GM19099 (cell line): ENCODE results near the gene PMEL.

Experiments used
- POLR2A ChIP-seq: IDR thresholded peaks from 3 replicates; pipeline ENCODE4 v1.6.1; 2011; ENCODE audit warnings: low read depth; ENCODE audit not compliant: insufficient read length; ENCODE audit errors: extremely low read depth

The PMEL gene

DNA sequence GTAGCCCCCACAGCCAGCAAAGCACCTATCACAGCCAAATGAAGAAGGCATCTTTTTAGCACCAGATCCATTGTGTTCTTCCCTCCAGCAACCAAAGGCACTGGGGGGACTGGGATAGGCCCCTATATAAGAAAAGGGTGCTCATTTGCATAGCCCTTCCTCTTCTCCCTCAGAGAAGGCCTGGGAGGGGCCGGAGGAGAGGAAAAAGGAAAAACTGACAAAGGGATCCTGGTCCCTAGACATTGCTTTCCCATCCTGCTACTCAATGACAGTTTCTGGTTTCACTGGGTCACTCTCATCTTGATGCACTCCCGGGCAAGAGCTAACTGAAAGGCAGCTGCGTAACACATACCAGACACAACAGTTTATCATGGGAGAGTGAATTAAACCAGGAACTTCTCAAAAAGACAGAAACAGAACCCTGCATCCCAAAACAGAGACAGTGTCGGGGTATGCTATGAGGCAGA lies at the start of gene PMEL:
PMEL (minus strand) TSS at position 102 of the 467 bp plus-strand sequence; CDS start at position 71, 31 bp downstream.
- no peak for TF ChIP-seq POLR2A

- TF ChIP-seq POLR2A, result no peak
These were observed 48.4 kb upstream of the PMEL start for GRCh38 chr12:56014205-56014604.

DNA sequence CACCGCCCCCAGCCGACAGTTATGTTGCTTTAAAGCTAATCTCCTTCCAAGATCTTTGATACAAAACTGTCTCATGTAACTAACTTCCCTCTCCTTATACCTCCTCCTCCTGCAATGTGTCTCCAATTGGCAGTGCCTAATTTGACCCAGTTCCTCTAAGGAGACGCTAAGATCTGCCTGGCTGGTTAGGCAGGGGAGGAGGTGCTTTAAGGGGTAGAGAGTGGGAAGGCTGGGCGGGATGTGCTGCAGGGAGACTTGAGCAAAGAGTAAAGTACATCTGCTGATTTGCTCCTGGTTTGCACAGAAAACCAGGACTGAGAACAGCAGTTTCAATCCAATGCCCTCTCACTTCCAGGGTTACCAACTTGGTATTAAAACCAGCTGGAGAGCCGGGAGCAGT lies 47.6 kb upstream of the PMEL start:
- TF ChIP-seq POLR2A, result no peak

DNA sequence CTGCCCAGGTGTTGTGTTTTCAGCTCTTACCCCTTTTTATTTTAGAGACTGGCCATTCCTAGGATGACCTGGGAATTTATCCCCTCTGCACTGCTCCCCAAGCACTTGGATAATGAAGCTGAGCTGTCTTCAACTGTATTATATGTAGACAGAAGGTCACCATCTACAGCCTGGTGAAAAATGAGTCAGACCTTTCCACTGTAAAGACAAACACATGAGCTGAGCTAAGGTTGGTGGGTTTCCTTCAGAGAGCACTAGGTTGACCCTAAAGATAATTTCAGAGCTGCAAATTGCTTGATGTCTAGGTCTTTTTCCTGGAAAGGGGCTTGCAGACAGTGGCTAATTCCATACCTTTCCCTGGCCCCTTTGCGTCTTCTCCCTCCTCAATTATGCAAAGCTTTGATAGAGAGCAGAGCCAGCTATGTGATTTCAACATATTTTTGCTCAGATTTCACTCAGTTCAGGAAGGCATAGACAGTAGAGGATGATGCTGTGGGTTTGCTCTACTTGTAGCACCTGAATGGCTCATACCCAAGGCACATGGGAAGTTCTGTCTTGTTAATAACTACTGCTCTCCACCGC lies 45.8 kb upstream of the PMEL start:
- TF ChIP-seq POLR2A, result no peak

GRCh38 chr12:56010111-56010570 lies 44.3 kb upstream of the PMEL start:
- TF ChIP-seq POLR2A, result no peak

DNA sequence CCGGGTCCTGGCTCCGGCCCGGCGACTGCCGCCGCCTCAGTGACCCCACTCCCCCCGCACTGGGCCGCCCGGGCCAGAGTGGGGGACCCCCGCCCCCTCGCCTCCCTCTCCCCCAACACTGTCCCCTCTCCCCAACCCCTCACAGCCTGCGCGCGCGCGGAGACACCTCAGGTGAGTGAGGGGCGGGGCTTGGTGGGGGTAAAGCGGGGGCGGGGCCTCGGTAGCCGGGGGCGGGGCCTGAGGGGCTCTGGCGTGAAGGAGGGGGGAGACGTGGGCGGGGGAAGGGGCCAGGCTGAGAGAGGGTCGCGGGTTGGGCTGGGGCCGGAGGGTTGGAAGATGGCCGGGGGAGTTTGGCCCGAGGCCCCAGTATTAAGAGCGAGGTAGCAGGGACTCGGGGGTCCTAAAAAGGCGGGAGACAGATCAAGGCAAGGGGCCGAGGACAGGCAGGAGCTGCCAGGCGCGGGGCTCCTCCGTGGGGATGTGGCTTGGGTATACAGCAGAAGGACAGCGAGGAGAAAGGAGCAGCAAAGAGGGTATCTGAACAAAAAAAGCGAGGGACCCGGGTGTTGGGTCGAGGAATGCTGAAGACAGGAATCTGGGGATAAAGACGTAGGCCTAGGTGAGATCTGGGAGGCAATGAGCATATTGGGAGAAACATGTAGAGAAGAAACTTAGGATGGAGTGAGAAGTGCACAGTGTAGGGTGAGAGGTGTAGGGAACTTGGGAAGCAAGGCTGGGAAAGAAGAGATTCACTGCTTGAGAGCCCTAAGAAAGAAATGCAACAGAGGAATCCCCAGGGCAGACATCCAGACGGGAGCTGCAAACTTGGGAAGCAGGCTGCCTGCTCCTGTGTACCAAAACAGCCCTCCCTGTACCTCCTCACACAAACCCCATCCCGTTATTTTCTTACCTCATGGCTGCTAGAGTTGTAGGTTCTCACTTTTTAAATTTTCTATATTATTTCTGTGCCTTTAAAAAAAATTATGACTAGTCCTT lies 42.0 kb upstream of the PMEL start:
- TF ChIP-seq POLR2A, result peak; percentile 4

DNA sequence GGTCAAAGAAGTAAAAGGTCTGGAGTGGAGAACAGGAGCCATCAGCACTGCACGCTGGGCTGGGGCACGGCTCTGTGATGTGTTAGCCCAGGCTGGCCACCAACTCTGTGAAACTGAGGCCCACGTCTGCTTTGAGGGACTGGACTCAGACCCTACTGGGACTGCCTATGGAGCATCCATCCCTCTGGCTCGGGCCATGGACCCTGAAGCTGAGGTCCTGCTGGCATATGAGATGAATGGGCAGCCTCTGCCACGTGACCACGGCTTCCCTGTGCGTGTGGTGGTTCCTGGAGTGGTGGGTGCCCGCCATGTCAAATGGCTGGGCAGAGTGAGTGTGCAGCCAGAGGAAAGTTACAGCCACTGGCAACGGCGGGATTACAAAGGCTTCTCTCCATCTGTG lies 38.4 kb upstream of the PMEL start:
- TF ChIP-seq POLR2A, result no peak

GRCh38 chr12:56001487-56002100 lies 35.8 kb upstream of the PMEL start:
- no peak for TF ChIP-seq POLR2A

GRCh38 chr12:55997535-55997859 lies 31.7 kb upstream of the PMEL start:
- TF ChIP-seq POLR2A, result no peak

GRCh38 chr12:55996715-55997534 lies 31.1 kb upstream of the PMEL start, which contains the start of gene SUOX:
Gene SUOX (plus strand): TSS chr12:55997276. CDS start chr12:56002222, 4,946 bp downstream.
- peak; percentile 61 for TF ChIP-seq POLR2A

- TF ChIP-seq POLR2A, result no peak
These were observed 30.4 kb upstream of the PMEL start for GRCh38 chr12:55996201-55996714.

GRCh38 chr12:55995366-55995765 lies 29.5 kb upstream of the PMEL start:
- no peak for TF ChIP-seq POLR2A

- no peak for TF ChIP-seq POLR2A
These were observed 27.5 kb upstream of the PMEL start for GRCh38 chr12:55993230-55993853.

DNA sequence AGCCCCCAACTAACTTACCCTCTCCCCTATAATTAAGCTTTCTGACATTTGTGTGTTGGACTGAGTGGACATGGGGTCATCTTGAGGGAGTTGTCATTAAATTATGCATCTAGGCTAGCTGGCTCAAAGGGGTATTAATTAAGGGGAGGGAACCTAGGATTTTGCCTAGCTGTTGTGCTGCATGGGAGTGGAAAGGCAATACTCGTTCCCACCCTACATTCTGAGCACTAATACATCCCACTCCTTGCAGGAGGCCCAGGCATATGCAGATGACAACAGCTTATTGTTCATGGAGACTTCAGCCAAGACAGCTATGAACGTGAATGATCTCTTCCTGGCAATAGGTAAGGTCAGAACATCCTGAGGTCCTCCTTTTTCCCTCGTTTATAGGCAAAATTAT lies 25.3 kb upstream of the PMEL start:
- TF ChIP-seq POLR2A, result no peak

- TF ChIP-seq POLR2A, result no peak
These were observed 19.5 kb upstream of the PMEL start for GRCh38 chr12:55985341-55985740.

DNA sequence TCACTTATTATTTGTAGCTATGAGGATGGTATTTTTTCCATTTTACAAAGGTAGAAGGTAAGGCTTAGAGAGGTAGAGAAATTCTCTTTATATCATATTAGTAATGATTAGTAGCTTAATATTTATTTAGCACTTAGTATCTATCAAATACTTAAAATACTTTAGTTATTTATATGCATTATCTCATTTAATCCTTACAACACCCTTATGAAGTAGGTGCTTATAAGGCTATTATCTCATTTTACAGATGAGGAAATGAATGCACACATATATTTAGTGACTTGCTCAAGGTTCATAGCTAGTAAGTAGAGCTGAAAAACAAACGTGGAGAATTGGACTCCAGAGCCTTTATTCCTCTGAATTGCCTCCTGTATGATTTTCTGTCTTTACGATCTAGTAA lies 19.0 kb upstream of the PMEL start:
- TF ChIP-seq POLR2A, result no peak
